HS-27A (cell line): ENCODE results near the gene GSTT2.
"Not testable (repeated sequence)": the region's sequence is repeated elsewhere in the genome, so short reads cannot be mapped to it uniquely, and the experiment has no call there.

Experiments
- DNase-seq: peaks from one replicate; pipeline ENCODE4 v3.0.0-alpha.2; 2012; ENCODE audit warnings: low read depth, missing footprints

Gene GSTT2

GRCh38 chr22:23974836-23975352 is 5.0 kb upstream of the GSTT2 start:
- DNase-seq, result not testable (repeated sequence)

GRCh38 chr22:23977304-23977703 is 2.6 kb upstream of the GSTT2 start:
- not testable (repeated sequence) for DNase-seq

GRCh38 chr22:23980567-23980966 is 633 bp downstream of the GSTT2 start:
- not testable (repeated sequence) for DNase-seq

GRCh38 chr22:23984430-23984829 is 4.5 kb downstream of the GSTT2 start:
- DNase-seq, result no peak

GRCh38 chr22:23986089-23986488 is 6.2 kb downstream of the GSTT2 start:
- not testable (repeated sequence) for DNase-seq

GRCh38 chr22:23986538-23987178 is 6.7 kb downstream of the GSTT2 start:
- DNase-seq, result not testable (repeated sequence)

- not testable (repeated sequence) for DNase-seq
Measured at GRCh38 chr22:23989583-23990244, 9.8 kb downstream of the GSTT2 start.

- not testable (repeated sequence) for DNase-seq
Measured at GRCh38 chr22:23993080-23993479, 13.1 kb downstream of the GSTT2 start.

GRCh38 chr22:23993581-23994177 is 13.7 kb downstream of the GSTT2 start:
- not testable (repeated sequence) for DNase-seq

GRCh38 chr22:23997092-23997491 is 17.2 kb downstream of the GSTT2 start:
- no peak for DNase-seq

GRCh38 chr22:23999779-24000178 is 19.8 kb downstream of the GSTT2 start:
- DNase-seq, result not testable (repeated sequence)

GRCh38 chr22:24001314-24001713 is 21.4 kb downstream of the GSTT2 start:
- no peak for DNase-seq

- no peak for DNase-seq
Measured at GRCh38 chr22:24002272-24002671, 22.3 kb downstream of the GSTT2 start.

- no peak for DNase-seq
Measured at GRCh38 chr22:24002851-24003250, 22.9 kb downstream of the GSTT2 start.

- no peak for DNase-seq
Measured at GRCh38 chr22:24003887-24004286, 24.0 kb downstream of the GSTT2 start.

- DNase-seq, result no peak
Measured at GRCh38 chr22:24005201-24005600, 25.3 kb downstream of the GSTT2 start, which contains the start of gene GSTT4. Gene GSTT4, minus strand, starts transcription at chr22:24005453. Its CDS starts 97 bp downstream, at chr22:24005356.

GRCh38 chr22:24006207-24006913 is 26.4 kb downstream of the GSTT2 start:
- no peak for DNase-seq

- no peak for DNase-seq
Measured at GRCh38 chr22:24006914-24007214, 26.9 kb downstream of the GSTT2 start.

- DNase-seq, result no peak
Measured at GRCh38 chr22:24007253-24008021, 27.5 kb downstream of the GSTT2 start.

- no peak for DNase-seq
Measured at GRCh38 chr22:24008022-24008283, 28.0 kb downstream of the GSTT2 start.

- DNase-seq, result no peak
Measured at GRCh38 chr22:24008381-24009226, 28.7 kb downstream of the GSTT2 start.
